Neural progenitor cell (in vitro differentiated cells): ENCODE data around the gene TFPI2. TPM values are rescaled to one million over a fixed set of nuclear protein-coding genes. Genes with fewer than 3 reads are reported as not detected.

ENCODE experiments used
- DNase-seq: peaks from one replicate; pipeline ENCODE4 v3.0.0-alpha.2; 2016; ENCODE audit warnings: low spot score
- H2AFZ ChIP-seq: fragments of 200-600 bp; sonication (generic); replicated peaks from 2 replicates; pipeline ENCODE4 v1.6.1; 2016; ENCODE audit warnings: antibody characterized with exemption
- H3F3A ChIP-seq: fragments of 200-600 bp; sonication (generic); 2 replicates; pipeline ENCODE4 v1.6.1; 2016; ENCODE audit warnings: antibody characterized with exemption, low read depth
- H3K27ac ChIP-seq: fragments of 200-600 bp; sonication (generic); 2 replicates; pipeline ENCODE4 v1.5.1; 2016; ENCODE audit warnings: mild to moderate bottlenecking
- H3K27me3 ChIP-seq: fragments of 200-600 bp; sonication (generic); 2 replicates; pipeline ENCODE4 v1.6.1; 2016; ENCODE audit warnings: mild to moderate bottlenecking, moderate library complexity
- H3K36me3 ChIP-seq: fragments of 200-600 bp; sonication (generic); 2 replicates; pipeline ENCODE4 v1.5.1; 2016
- H3K4me1 ChIP-seq: fragments of 200-600 bp; sonication (generic); 2 replicates; pipeline ENCODE4 v1.6.1; 2016; ENCODE audit warnings: mixed run types
- H3K4me2 ChIP-seq: fragments of 200-600 bp; sonication (generic); 2 replicates; pipeline ENCODE4 v1.6.1; 2016
- H3K4me3 ChIP-seq: fragments of 200-600 bp; sonication (generic); 2 replicates; pipeline ENCODE4 v1.5.1; 2016
- H3K79me2 ChIP-seq: fragments of 200-600 bp; sonication (generic); 2 replicates; pipeline ENCODE4 v1.6.1; 2016; ENCODE audit warnings: low read depth
- H3K9ac ChIP-seq: fragments of 200-600 bp; sonication (generic); 2 replicates; pipeline ENCODE4 v1.6.1; 2016
- H3K9me3 ChIP-seq: fragments of 200-600 bp; sonication (generic); 2 replicates; pipeline ENCODE4 v1.5.1; 2016; ENCODE audit warnings: low read depth
- H4K20me1 ChIP-seq: fragments of 200-600 bp; sonication (generic); 2 replicates; pipeline ENCODE4 v1.6.1; 2016; ENCODE audit warnings: low read depth
- H3K27ac Mint-ChIP-seq: 3 replicates; pipeline ENCODE4 v1.8.0; 2021; ENCODE audit warnings: mixed read lengths
- H3K27me3 Mint-ChIP-seq: 2 replicates; pipeline ENCODE4 v1.8.0; 2022; ENCODE audit warnings: low read depth, mild to moderate bottlenecking, inconsistent platforms, moderate library complexity, mixed read lengths; ENCODE audit not compliant: insufficient read depth
- H3K36me3 Mint-ChIP-seq: 3 replicates; pipeline ENCODE4 v1.8.0; 2021; ENCODE audit warnings: mixed read lengths
- H3K4me1 Mint-ChIP-seq: 3 replicates; pipeline ENCODE4 v1.8.0; 2021; ENCODE audit warnings: mixed read lengths
- H3K4me3 Mint-ChIP-seq: 3 replicates; pipeline ENCODE4 v1.8.0; 2021; ENCODE audit warnings: mild to moderate bottlenecking, moderate library complexity, mixed read lengths
- H3K9me3 Mint-ChIP-seq: 3 replicates; pipeline ENCODE4 v1.8.0; 2020; ENCODE audit warnings: mixed read lengths
- CTCF ChIP-seq: fragments of 200-600 bp; sonication (generic); IDR thresholded peaks from 2 replicates; pipeline ENCODE4 v1.5.1; 2017; ENCODE audit warnings: antibody characterized with exemption, mild to moderate bottlenecking
- EZH2 ChIP-seq: fragments of 200-600 bp; sonication (generic); IDR thresholded peaks from 2 replicates; pipeline ENCODE4 v1.6.1; 2017; ENCODE audit warnings: antibody characterized with exemption, mild to moderate bottlenecking, moderate library complexity
- EZH2phosphoT487 ChIP-seq: fragments of 200-600 bp; sonication (generic); IDR thresholded peaks from 2 replicates; pipeline ENCODE4 v1.6.1; 2017; ENCODE audit warnings: antibody characterized with exemption
- total RNA-seq: library from RNA; depleted of rRNA; stranded (reverse); fragments of >200 nt; gene quantifications from 2 replicates; pipeline ENCODE4 v1.2.3, GENCODE V29; 2015; ENCODE audit warnings: low replicate concordance

The TFPI2 gene
- total RNA-seq, 1 donor from 2014 or later = 5.8 TPM

GRCh38 chr7:93860261-93860660 is 30.3 kb downstream of the TFPI2 start:
- H3K27ac Mint-ChIP-seq = no peak overlapping the region
- no peaks in the 10 kb centered on the region for H3K4me1 ChIP-seq
- H3K9me3 Mint-ChIP-seq = no peaks in the 10 kb centered on the region
- H3K79me2 ChIP-seq = no peaks in the 10 kb centered on the region
- H3K4me3 Mint-ChIP-seq = no peak overlapping the region
- H3F3A ChIP-seq = no peaks in the 10 kb centered on the region
- no peaks in the 10 kb centered on the region for H3K27me3 Mint-ChIP-seq
- H2AFZ ChIP-seq = no peak overlapping the region
- H3K27me3 ChIP-seq = no peaks in the 10 kb centered on the region
- no peaks in the 10 kb centered on the region for H3K36me3 ChIP-seq
- no peak for DNase-seq
- no peaks in the 10 kb centered on the region for H3K36me3 Mint-ChIP-seq
- no peaks in the 10 kb centered on the region for H3K9me3 ChIP-seq
- no peak overlapping the region for H3K9ac ChIP-seq
- no peak overlapping the region for H3K4me3 ChIP-seq
- no peak overlapping the region for H3K27ac ChIP-seq
- TF ChIP-seq CTCF = no peak
- no peak for TF ChIP-seq EZH2
- TF ChIP-seq EZH2phosphoT487 = no peak
- H3K4me2 ChIP-seq = no peak overlapping the region
- no peaks in the 10 kb centered on the region for H4K20me1 ChIP-seq
- peaks cover 8% of the 10 kb centered on the region for H3K4me1 Mint-ChIP-seq

DNA sequence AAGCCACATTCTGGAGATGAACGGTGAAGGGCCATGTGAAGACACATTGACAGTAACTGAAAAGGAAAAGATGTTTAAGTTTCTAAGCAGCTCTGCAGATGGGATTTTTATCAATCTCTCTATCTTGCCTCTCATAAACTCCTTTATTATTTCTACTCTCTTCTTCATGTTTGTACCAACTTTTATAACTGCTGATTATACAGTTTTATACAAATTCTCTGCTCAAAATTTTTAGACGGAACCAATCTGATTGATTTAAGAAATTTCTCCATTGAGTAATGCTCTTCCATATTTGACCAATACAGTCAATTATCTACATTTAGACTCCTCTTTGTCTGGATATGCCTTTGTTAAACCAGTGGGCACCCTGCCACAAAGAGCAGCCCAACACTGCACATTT is 31.7 kb downstream of the TFPI2 start:
- no peak for DNase-seq
- H3K27me3 ChIP-seq = no peaks in the 10 kb centered on the region
- peaks cover 1% of the 10 kb centered on the region for H3K27me3 Mint-ChIP-seq
- H3K4me2 ChIP-seq = no peak overlapping the region
- no peak overlapping the region for H3K4me3 Mint-ChIP-seq
- H3K27ac ChIP-seq = no peak overlapping the region
- no peak overlapping the region for H3K27ac Mint-ChIP-seq
- peaks cover 8% of the 10 kb centered on the region for H3K4me1 Mint-ChIP-seq
- H3K4me1 ChIP-seq = no peaks in the 10 kb centered on the region
- H3K9ac ChIP-seq = no peak overlapping the region
- no peaks in the 10 kb centered on the region for H4K20me1 ChIP-seq
- no peak overlapping the region for H2AFZ ChIP-seq
- H3K9me3 Mint-ChIP-seq = no peaks in the 10 kb centered on the region
- no peak for TF ChIP-seq EZH2phosphoT487
- no peak for TF ChIP-seq EZH2
- no peaks in the 10 kb centered on the region for H3K79me2 ChIP-seq
- H3K4me3 ChIP-seq = no peak overlapping the region
- H3K36me3 Mint-ChIP-seq = no peaks in the 10 kb centered on the region
- no peaks in the 10 kb centered on the region for H3K36me3 ChIP-seq
- no peaks in the 10 kb centered on the region for H3F3A ChIP-seq
- H3K9me3 ChIP-seq = no peaks in the 10 kb centered on the region

GRCh38 chr7:93856323-93856722 is 34.2 kb downstream of the TFPI2 start:
- no peak overlapping the region for H2AFZ ChIP-seq
- no peak overlapping the region for H3K4me2 ChIP-seq
- H3K36me3 ChIP-seq = no peaks in the 10 kb centered on the region
- no peaks in the 10 kb centered on the region for H3K36me3 Mint-ChIP-seq
- H4K20me1 ChIP-seq = no peaks in the 10 kb centered on the region
- TF ChIP-seq EZH2phosphoT487 = no peak
- no peak for TF ChIP-seq EZH2
- no peak for TF ChIP-seq CTCF
- H3K79me2 ChIP-seq = no peaks in the 10 kb centered on the region
- H3K27me3 ChIP-seq = no peaks in the 10 kb centered on the region
- H3K4me1 Mint-ChIP-seq = peaks cover 8% of the 10 kb centered on the region
- no peak overlapping the region for H3K4me3 ChIP-seq
- no peaks in the 10 kb centered on the region for H3F3A ChIP-seq
- no peak for DNase-seq
- H3K27me3 Mint-ChIP-seq = peaks cover 2% of the 10 kb centered on the region
- no peaks in the 10 kb centered on the region for H3K9me3 ChIP-seq
- no peak overlapping the region for H3K27ac Mint-ChIP-seq
- no peaks in the 10 kb centered on the region for H3K4me1 ChIP-seq
- H3K9ac ChIP-seq = no peak overlapping the region
- H3K4me3 Mint-ChIP-seq = no peak overlapping the region
- no peak overlapping the region for H3K27ac ChIP-seq
- H3K9me3 Mint-ChIP-seq = no peaks in the 10 kb centered on the region

GRCh38 chr7:93855797-93856196 is 34.8 kb downstream of the TFPI2 start:
- H4K20me1 ChIP-seq = no peaks in the 10 kb centered on the region
- H3K4me2 ChIP-seq = no peak overlapping the region
- Mint-ChIP-seq H3K27me3 (peaks cover 2% of the 10 kb centered on the region), H3K4me1 (peaks cover 8% of the 10 kb centered on the region), H3K27ac (no peak overlapping the region), H3K4me3 (no peak overlapping the region), H3K36me3 (no peaks in the 10 kb centered on the region), H3K9me3 (no peaks in the 10 kb centered on the region)
- no peak overlapping the region for H2AFZ ChIP-seq
- H3K9me3 ChIP-seq = no peaks in the 10 kb centered on the region
- H3K9ac ChIP-seq = no peak overlapping the region
- H3K4me1 ChIP-seq = no peaks in the 10 kb centered on the region
- no peaks in the 10 kb centered on the region for H3K36me3 ChIP-seq
- no peak for TF ChIP-seq EZH2
- no peak for TF ChIP-seq EZH2phosphoT487
- TF ChIP-seq CTCF = no peak
- H3K4me3 ChIP-seq = no peak overlapping the region
- no peaks in the 10 kb centered on the region for H3K79me2 ChIP-seq
- H3K27ac ChIP-seq = no peak overlapping the region
- no peaks in the 10 kb centered on the region for H3K27me3 ChIP-seq
- DNase-seq = no peak
- H3F3A ChIP-seq = no peaks in the 10 kb centered on the region
